ENCODE results near the gene C2orf68. TPM values are rescaled to one million over a fixed set of nuclear protein-coding genes. Genes with fewer than 3 reads are reported as not detected.
"Not testable (repeated sequence)": the region's sequence is repeated elsewhere in the genome, so short reads cannot be mapped to it uniquely, and the experiment has no call there.

C2orf68 gene
- total RNA-seq, 1 donor from 2014 or later, result 47.8 TPM

GRCh38 chr2:85599468-85600234, 12.2 kb downstream of the C2orf68 start:
- no peak for DNase-seq (ENCODE audit: low spot score)

- DNase-seq (ENCODE audit: low spot score), result no peak
Measured at GRCh38 chr2:85598594-85599340, 13.1 kb downstream of the C2orf68 start.

- no peak for DNase-seq (ENCODE audit: low spot score)
Measured at GRCh38 chr2:85597241-85597640, 14.6 kb downstream of the C2orf68 start.

DNA sequence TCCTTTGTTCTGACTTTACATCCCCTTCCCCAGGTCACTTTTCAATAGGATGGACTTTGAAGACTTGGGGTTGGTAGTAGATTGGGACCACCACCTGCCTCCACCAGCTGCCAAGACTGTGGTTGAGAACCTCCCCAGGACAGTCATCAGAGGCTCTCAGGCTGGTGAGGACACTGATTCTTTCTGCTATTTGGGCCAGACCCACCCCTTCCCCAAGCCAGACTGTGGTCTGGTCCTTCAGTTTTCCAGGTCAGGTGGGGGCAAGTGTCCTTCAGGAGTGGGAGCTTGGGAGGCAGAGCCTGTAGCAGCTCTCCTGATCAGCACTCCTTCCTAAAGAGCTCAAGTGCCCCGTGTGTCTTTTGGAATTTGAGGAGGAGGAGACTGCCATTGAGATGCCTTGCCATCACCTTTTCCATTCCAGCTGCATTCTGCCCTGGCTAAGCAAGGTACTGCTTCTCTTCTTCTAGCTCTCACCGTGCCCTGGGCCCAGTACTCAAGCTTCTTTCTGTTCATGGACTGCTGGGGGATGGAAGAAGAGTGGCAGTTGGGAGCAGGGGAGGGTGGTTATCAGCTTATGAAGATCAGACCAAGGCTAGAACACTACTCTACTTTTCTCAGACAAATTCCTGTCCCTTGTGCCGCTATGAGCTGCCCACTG, 15.3 kb downstream of the C2orf68 start:
- DNase-seq (ENCODE audit: low spot score), result no peak

DNA sequence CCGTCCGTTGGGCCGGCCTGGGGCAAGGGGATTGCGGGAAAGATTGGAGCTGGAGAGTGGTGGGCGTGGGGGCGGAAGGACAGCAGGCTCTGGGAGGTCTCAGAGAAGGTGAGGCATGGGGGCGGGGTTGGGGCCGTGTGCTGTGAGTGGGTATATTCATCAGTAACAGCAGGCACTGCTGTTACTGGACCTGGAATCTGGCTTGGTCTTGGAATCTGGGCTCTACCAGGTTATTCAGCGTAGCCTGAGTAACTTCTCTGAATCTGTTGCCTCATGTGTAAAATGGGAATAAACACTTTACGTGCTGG, 15.9 kb downstream of the C2orf68 start:
- no peak for DNase-seq (ENCODE audit: low spot score)

- peak; percentile 98 for DNase-seq (ENCODE audit: low spot score)
Measured at GRCh38 chr2:85595301-85596025, 16.4 kb downstream of the C2orf68 start, which contains the start of gene RNF181. Gene RNF181, plus strand, starts transcription at chr2:85595745. Its CDS starts 19 bp downstream, at chr2:85595764.

DNA sequence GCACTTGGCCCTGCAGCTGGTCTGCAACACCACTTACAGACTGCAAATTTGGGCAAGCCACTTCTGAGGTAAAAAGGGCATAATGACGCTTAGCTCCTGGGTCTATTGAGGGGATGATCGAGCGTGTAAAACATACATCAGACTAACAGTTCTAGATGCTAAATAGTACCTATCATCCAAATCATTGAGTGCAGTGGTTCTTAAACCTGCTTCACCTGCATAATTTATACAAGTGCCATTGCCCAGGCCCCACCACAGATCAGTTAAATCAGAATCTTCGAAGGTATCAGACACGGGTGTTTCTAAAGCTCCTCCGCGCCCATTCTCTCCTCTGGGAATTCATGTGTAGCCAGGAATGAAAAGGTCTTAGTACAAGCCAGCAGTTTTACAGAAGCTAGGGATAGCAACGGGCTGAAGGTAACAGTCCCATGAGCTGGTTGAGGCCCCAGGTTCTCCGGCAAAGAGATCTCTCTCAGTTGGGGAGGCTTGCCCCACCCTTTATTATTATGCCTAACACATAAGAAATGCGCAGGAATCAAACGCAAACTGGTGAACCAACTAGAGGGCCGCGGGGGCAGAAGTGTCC, 17.1 kb downstream of the C2orf68 start:
- no peak for DNase-seq (ENCODE audit: low spot score)

GRCh38 chr2:85593023-85593422, 18.8 kb downstream of the C2orf68 start:
- no peak for DNase-seq (ENCODE audit: low spot score)

DNA sequence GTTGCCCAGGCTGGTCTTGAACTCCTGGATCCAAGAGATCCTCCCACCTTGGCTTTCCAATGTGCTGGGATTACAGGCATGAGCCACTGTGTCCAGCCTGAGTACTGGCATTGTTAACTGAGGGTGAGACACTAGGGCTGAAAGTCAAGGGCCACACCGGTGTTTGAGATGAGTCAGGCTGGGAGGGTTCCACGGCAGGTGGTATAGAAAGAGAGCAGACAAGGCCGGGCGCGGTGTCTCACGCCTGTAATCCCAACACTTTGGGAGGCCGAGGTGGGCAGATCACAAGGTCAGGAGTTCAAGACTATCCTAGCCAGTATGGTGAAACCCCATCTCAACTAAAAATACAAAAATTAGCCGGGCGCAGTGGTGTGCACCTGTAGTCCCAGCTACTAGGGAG, 19.6 kb downstream of the C2orf68 start:
- not testable (repeated sequence) for DNase-seq (ENCODE audit: low spot score)

DNA sequence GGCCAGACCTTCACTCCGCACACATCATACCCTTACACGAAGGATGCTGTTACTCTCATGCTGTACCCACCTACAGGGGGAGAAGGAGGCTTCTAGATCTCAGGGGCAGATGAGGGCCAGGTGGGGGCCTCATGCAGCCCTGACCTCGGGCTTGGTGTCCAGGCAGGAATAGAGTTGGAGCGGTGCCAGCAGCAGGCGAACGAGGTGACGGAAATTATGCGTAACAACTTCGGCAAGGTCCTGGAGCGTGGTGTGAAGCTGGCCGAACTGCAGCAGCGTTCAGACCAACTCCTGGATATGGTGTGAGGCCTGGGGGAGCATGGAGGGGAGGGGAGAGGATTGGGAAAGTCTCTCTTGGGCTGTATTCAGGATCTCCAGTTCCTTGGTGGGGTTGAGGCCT, 20.3 kb downstream of the C2orf68 start:
- no peak for DNase-seq (ENCODE audit: low spot score)

DNA sequence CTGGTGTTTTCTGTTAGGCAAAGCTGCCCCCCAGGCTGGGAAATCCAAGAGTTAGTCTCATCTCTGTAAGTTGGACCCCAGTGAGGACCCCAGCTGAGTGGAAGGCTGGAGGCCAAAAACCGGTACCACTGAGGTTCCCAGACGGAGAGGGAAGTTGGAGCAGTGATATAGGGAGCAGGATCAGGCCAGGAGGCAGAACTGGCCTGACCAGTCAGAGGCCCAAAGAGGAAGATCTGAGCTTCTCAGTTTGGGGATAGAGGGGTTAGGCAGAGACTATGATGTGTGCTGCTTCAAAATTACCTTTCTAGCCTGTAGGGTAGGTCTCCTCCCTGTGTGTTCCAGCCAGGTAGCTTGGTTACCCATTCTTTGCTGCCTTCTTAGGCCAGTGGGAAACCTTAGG, 20.9 kb downstream of the C2orf68 start:
- no peak for DNase-seq (ENCODE audit: low spot score)

DNA sequence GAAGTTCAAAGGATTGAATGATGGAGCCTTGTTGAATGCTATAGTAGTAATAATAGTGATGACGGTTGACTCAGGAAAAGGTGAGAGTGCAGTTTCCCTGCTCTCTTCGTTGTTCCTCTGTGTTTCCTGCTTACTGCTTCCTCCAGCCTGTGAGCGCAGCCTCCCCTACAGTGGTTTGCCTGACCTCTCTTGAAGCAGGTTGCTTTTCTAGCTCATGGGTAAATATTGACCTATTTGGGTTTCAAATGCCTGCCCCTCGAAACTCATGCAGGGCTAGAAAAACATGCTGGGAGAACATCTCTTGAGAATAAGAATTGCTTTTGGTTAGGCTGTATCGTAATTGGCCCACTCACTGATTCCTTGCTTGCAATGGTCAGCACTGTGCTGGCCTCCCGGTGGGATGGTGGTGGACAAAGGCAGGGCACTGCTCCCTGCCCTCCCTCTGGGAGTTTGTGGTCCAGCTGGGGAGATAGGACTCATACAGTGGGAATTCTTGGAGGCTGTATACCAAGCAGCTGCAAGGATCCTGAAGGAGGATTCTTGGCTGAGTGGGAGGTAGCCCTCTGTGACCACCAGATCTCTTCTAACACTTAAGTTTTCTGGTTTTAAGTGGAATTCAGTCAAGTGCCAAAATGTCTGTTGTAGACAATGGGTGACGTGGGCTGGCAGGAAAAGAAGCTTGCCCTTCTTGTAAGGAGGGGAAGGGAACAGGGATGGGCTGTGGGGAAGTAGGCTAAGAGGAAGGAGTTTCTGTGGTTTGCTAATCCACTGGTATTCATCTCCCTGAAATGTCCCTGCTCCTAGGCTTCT, 21.7 kb downstream of the C2orf68 start:
- DNase-seq (ENCODE audit: low spot score), result no peak

- no peak for DNase-seq (ENCODE audit: low spot score)
Measured at GRCh38 chr2:85589181-85589580, 22.7 kb downstream of the C2orf68 start.

DNA sequence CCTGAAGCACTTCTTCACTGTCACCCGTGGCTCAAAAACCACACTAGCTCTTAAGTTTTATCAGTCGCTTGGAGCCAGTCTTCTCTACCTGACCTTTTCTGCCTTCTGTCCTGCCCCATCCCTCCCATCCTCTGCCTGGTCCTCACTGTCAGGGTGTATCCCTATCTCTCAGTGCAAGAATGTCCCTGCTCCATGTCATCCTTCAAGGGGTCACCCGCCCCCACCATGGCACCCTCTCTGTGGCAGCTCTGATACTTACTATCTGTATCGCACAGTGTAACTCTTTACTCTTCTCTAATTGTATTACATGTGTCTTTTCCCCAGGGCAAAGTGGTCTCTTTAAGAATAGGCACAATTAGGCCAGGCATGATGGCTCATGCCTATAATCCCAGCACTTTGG, 23.2 kb downstream of the C2orf68 start:
- DNase-seq (ENCODE audit: low spot score), result no peak

DNA sequence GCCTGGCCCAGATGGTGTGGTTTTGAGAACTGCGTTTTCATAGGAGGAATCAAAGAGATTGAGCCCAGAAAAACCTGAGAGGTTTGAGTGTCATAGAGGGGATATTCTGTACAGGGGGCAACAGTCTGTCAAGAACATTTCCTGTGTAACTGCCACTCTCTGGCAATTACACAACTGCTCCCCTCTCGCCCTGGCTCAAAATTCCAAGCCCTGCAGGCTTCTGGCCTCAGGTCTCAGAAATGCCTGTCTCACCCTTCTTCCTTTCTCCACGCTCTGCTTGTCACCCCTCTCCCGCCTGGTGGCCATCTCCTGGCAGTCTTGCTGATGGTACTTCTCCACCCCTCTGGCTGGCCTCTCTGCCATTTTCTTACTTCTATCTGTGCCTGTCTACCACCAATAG, 23.6 kb downstream of the C2orf68 start:
- no peak for DNase-seq (ENCODE audit: low spot score)

- no peak for DNase-seq (ENCODE audit: low spot score)
Measured at GRCh38 chr2:85585781-85586105, 26.1 kb downstream of the C2orf68 start.

DNA sequence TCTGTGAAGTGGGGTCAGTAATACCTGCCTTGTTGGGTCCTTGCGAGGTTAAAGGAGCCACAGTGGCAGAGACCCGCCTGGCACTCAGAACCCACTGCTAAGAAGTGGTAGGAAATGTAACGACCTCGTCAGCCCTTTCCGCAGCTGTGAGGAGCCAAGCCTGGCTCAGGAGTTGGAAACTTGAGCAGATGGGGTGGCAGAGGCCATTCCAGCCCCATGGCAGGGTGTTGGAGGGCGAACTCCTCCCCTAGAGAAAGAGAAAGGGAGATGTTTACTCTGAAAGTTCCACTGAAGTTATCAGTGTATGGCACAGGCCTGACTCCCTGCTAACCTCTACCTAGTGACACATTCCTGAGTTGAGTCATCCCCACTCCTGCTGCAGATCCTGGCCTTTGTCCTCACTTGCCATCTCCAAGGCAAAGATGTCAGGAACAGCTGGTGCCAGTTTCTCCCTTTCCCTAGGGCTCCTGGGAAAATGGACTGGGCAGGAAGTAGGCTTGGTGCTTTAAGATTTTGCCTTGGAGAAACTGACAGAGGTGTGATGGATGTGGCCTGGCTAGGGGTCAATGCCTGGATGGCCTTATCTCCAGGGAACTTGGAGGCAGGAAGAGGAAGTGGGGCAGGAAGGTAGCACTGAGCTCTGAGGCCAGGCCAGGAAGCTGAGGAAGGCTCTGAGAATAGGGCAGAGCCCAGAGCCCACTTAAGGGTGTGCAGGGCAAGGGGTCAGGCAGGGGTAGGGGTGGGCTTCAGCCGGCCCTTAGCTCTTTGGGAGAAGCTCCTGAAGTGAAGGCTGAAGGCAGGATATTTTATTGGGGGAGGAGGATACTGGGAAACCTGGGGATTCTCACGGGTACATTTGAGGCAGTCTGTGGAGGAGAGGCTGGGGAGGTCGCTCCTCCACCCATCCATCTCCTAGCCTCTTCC, 26.7 kb downstream of the C2orf68 start:
- peak; percentile 81 for DNase-seq (ENCODE audit: low spot score)

- peak; percentile 37 for DNase-seq (ENCODE audit: low spot score)
Measured at GRCh38 chr2:85584354-85584856, 27.5 kb downstream of the C2orf68 start, which contains the start of gene VAMP5. Gene VAMP5, plus strand, starts transcription at chr2:85584431. Its CDS starts 60 bp downstream, at chr2:85584491.

DNA sequence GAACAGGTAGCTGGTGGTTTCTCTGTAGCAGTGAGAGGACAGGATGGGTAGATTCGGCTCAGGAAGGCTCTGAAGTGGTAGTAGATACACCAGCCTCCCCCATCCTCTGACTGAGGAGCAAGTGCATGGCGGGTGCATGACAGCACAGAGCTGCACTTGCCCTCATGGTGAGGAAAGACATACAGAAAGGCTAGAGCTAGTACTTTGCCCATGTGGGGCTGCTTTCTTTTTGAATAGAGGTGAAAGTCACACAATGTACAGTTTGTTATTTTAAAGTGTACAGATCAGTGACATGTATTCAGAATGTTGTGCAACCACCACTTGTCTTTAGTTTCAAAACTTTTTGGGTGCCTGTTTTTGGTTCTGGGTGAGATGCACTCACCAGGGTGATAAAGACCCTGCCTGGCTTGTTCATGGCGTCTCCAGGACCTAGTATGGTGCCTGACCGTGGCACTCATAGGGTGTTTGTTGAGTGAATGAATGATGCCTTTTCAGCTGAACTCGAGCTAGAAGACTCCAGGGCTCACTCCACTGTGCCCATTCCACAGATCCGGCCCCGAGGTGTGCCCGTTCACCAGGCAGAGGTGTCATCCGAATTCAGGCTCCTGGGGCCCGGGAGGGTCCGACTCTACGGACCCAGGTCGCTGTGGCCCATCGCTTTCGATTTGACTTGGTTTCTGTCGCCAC, 28.1 kb downstream of the C2orf68 start:
- no peak for DNase-seq (ENCODE audit: low spot score)
